HepG2 (cell line): ENCODE measurements around the gene IGF2BP3. TPM values are rescaled to one million over a fixed set of nuclear protein-coding genes. Genes with fewer than 3 reads are reported as not detected.

Experiments used
- ATF7-NPFF ChIP-seq: sonication (generic); formaldehyde crosslinking; IDR thresholded peaks from 2 replicates; pipeline ENCODE4 v1.8.1; 2023; ENCODE audit warnings: mild to moderate bottlenecking, low read depth, missing genetic modification reagents, moderate library complexity
- CENPX ChIP-seq: sonication (generic); formaldehyde crosslinking; IDR thresholded peaks from 2 replicates; pipeline ENCODE4 v1.9.0; 2021; ENCODE audit warnings: mild to moderate bottlenecking, missing genetic modification reagents, moderate library complexity
- CREM ChIP-seq, 2 experiments: sonication (generic) in 1 of 2; formaldehyde crosslinking in 1 of 2; IDR thresholded peaks; 2 replicates each; pipeline versions ENCODE4 v1.4.0 to v1.6.1; 2016 to 2020; ENCODE audit warnings: antibody characterized with exemption in 1 of 2, mild to moderate bottlenecking in 1 of 2, missing genetic modification reagents in 1 of 2
- E2F5 ChIP-seq: sonication (generic); formaldehyde crosslinking; conservative IDR thresholded peaks from 2 replicates; pipeline ENCODE4 v1.4.0; 2020; ENCODE audit warnings: missing genetic modification reagents
- FOXA3 ChIP-seq: IDR thresholded peaks from 2 replicates; pipeline ENCODE4 v1.6.1; 2016; ENCODE audit warnings: missing genetic modification reagents, missing compliant biosample characterization
- GATA4 ChIP-seq: sonication (generic); IDR thresholded peaks from 2 replicates; pipeline ENCODE4 v1.6.1; 2016; ENCODE audit warnings: antibody characterized with exemption, low read depth, borderline replicate concordance
- ISL2 ChIP-seq: sonication (generic); formaldehyde crosslinking; IDR thresholded peaks from 2 replicates; pipeline ENCODE4 v1.5.0; 2020; ENCODE audit warnings: missing genetic modification reagents
- MED1 ChIP-seq: sonication (generic); formaldehyde crosslinking; IDR thresholded peaks from 2 replicates; pipeline ENCODE4 v1.4.0; 2020; ENCODE audit warnings: missing genetic modification reagents
- MYPOP ChIP-seq: sonication (generic); formaldehyde crosslinking; IDR thresholded peaks from 2 replicates; pipeline ENCODE4 v1.8.1; 2023; ENCODE audit warnings: mild to moderate bottlenecking, moderate library complexity, missing genetic modification reagents
- NFE2 ChIP-seq: sonication (generic); formaldehyde crosslinking; IDR thresholded peaks from 2 replicates; pipeline ENCODE4 v1.4.0; 2020; ENCODE audit warnings: missing genetic modification reagents
- NFE2L1 ChIP-seq: sonication (generic); formaldehyde crosslinking; IDR thresholded peaks from 2 replicates; pipeline ENCODE4 v1.4.0; 2020; ENCODE audit warnings: missing genetic modification reagents, mild to moderate bottlenecking, borderline replicate concordance
- NFIB ChIP-seq: sonication (generic); formaldehyde crosslinking; IDR thresholded peaks from 2 replicates; pipeline ENCODE4 v1.9.0; 2021; ENCODE audit warnings: missing genetic modification reagents, mild to moderate bottlenecking, borderline replicate concordance
- PITX1 ChIP-seq: sonication (generic); formaldehyde crosslinking; IDR thresholded peaks from 2 replicates; pipeline ENCODE4 v1.5.1; 2020; ENCODE audit warnings: mild to moderate bottlenecking, missing genetic modification reagents
- POGZ ChIP-seq: sonication (generic); formaldehyde crosslinking; IDR thresholded peaks from 2 replicates; pipeline ENCODE4 v1.4.0; 2020; ENCODE audit warnings: mild to moderate bottlenecking, missing genetic modification reagents
- POLR2AphosphoS2 ChIP-seq: IDR thresholded peaks from 2 replicates; pipeline ENCODE4 v1.6.1; 2011; ENCODE audit warnings: low read depth, low read length, improper control_type of control experiment
- RNF2 ChIP-seq: fragments of 450-650 bp; conservative IDR thresholded peaks from 2 replicates; pipeline ENCODE4 v1.6.1; 2016; ENCODE audit warnings: low read depth
- SIX4 ChIP-seq: sonication (generic); formaldehyde crosslinking; IDR thresholded peaks from 2 replicates; pipeline ENCODE4 v1.4.0; 2020; ENCODE audit warnings: missing genetic modification reagents
- SKIL ChIP-seq: sonication (generic); formaldehyde crosslinking; IDR thresholded peaks from 2 replicates; pipeline ENCODE4 v1.8.0; 2022; ENCODE audit warnings: missing genetic modification reagents, mild to moderate bottlenecking, moderate library complexity, borderline replicate concordance
- SRSF9 ChIP-seq: fragments of 200-400 bp; formaldehyde crosslinking; IDR thresholded peaks from 2 replicates; pipeline ENCODE4 v1.6.1; 2018; ENCODE audit warnings: borderline replicate concordance, mild to moderate bottlenecking, low read depth, low read length; ENCODE audit not compliant: insufficient read depth, poor library complexity, severe bottlenecking
- ZBTB38 ChIP-seq: sonication (generic); formaldehyde crosslinking; IDR thresholded peaks from 2 replicates; pipeline ENCODE4 v1.5.1; 2020; ENCODE audit warnings: mild to moderate bottlenecking, missing genetic modification reagents
- ZNF326 ChIP-seq: sonication (generic); formaldehyde crosslinking; IDR thresholded peaks from 2 replicates; pipeline ENCODE4 v1.4.0; 2020; ENCODE audit warnings: missing genetic modification reagents, borderline replicate concordance
- ZNF34 ChIP-seq: sonication (generic); formaldehyde crosslinking; IDR thresholded peaks from 2 replicates; pipeline ENCODE4 v1.4.0; 2020; ENCODE audit warnings: mild to moderate bottlenecking, missing genetic modification reagents, borderline replicate concordance
- ZNF577 ChIP-seq: sonication (generic); formaldehyde crosslinking; IDR thresholded peaks from 2 replicates; pipeline ENCODE4 v1.4.0; 2020; ENCODE audit warnings: mild to moderate bottlenecking, low read depth, missing genetic modification reagents, borderline replicate concordance
- ZNF605 ChIP-seq: sonication (generic); formaldehyde crosslinking; IDR thresholded peaks from 2 replicates; pipeline ENCODE4 v1.8.0; 2022; ENCODE audit warnings: mild to moderate bottlenecking, missing genetic modification reagents
- ZNF614 ChIP-seq: IDR thresholded peaks from 2 replicates; pipeline ENCODE4 v1.6.1; 2018; ENCODE audit warnings: missing biosample characterization, missing genetic modification reagents, inconsistent platforms, borderline replicate concordance
- polyA plus RNA-seq, 8 experiments: library from polyadenylated mRNA; depleted of rRNA in 3 of 8; stranded (reverse) in 7 of 8; unstranded in 1 of 8; fragments of >200 nt; fragmentation: Illumina TruSeq in 4 of 8; extraction: Trizol in 4 of 8; gene quantifications; 2 replicates each; pipeline versions ENCODE4 v1.2.1 to v1.2.3, GENCODE V29; 2011 to 2016; ENCODE audit warnings: low read depth in 4 of 8, missing spikeins in 1 of 8, mixed read lengths in 1 of 8; ENCODE audit not compliant: insufficient read depth in 1 of 8
- total RNA-seq, 5 experiments: library from RNA; depleted of rRNA; stranded (reverse); fragments of >200 nt; fragmentation: Illumina TruSeq; extraction: Trizol; gene quantifications; 2 replicates each; pipeline ENCODE4 v1.2.3, GENCODE V29; 2016; ENCODE audit warnings: low read depth in 1 of 5

IGF2BP3 gene
- total and polyA plus RNA-seq, 2 of the 13 experiments (the other 11 are each of a cell fraction or from before 2014, with no cell fraction given) = 37.7 to 39.5 TPM

GRCh38 chr7:23293500-23294073, 176.7 kb downstream of the IGF2BP3 start (continued):
- no peak for TF ChIP-seq CENPX (CRISPR knock-in tag)
- no peak for TF ChIP-seq ZNF577
- no peak for TF ChIP-seq ATF7-NPFF (CRISPR knock-in tag)
- TF ChIP-seq ZNF614 (CRISPR knock-in tag) = 0 out of 2 replicates have a peak, but pooled peaks have one; percentile 22
- no peak for TF ChIP-seq POLR2AphosphoS2
- TF ChIP-seq ZNF605 (CRISPR knock-in tag) = peak; percentile 80
- no peak for TF ChIP-seq SKIL (CRISPR knock-in tag)
- peak; percentile 82 for TF ChIP-seq PITX1 (CRISPR knock-in tag)
- TF ChIP-seq SRSF9 = no peak
- TF ChIP-seq SIX4 (CRISPR knock-in tag) = peak; percentile 49; the same call in 1 of the 2 replicates
- TF ChIP-seq MED1 (CRISPR knock-in tag) = peak; percentile 84
- TF ChIP-seq MYPOP (CRISPR knock-in tag) = no peak
- peak; percentile 76; the same call in 1 of the 2 replicates for TF ChIP-seq CREM (IDR thresholded peaks at IDR 0.05)
- TF ChIP-seq CREM (CRISPR knock-in tag; IDR thresholded peaks at IDR 0.05) = no peak
- TF ChIP-seq ISL2 = peak; percentile 80
- TF ChIP-seq GATA4 = no peak
- TF ChIP-seq RNF2 = no peak
- peak; percentile 85 for TF ChIP-seq FOXA3 (CRISPR knock-in tag)
- TF ChIP-seq ZNF326 (CRISPR knock-in tag) = no peak
- TF ChIP-seq NFIB (CRISPR knock-in tag) = no peak
- no peak for TF ChIP-seq NFE2L1 (CRISPR knock-in tag)
- peak; percentile 55; the same call in 1 of the 2 replicates for TF ChIP-seq ZBTB38 (CRISPR knock-in tag)
- peak; percentile 76 for TF ChIP-seq POGZ (CRISPR knock-in tag)
- TF ChIP-seq ZNF34 (CRISPR knock-in tag) = no peak
- TF ChIP-seq NFE2 (CRISPR knock-in tag) = no peak
- no peak for TF ChIP-seq E2F5 (CRISPR knock-in tag)
